WTC11 (cell line): ENCODE data around the gene BABAM2. TPM values are rescaled to one million over a fixed set of nuclear protein-coding genes. Genes with fewer than 3 reads are reported as not detected.
A peak's percentile ranks its signal among the peaks of the same experiment; 100 is the strongest.

Experiments
- ATAC-seq: fragments of 200-7000 bp; cut with Tn5 transposase; 2 replicates; pipeline ENCODE4 v1.10.0; 2021; ENCODE audit warnings: mild to moderate bottlenecking, moderate library complexity
- CTCF ChIA-PET: fragments of 300-600 bp; sonication (Branson Sonifier 250); formaldehyde crosslinking; loops from one replicate; lab custom pipeline; 2021; ENCODE audit warnings: antibody characterized with exemption; lab: Charles Lee
- POLR2A ChIA-PET: fragments of 350-600 bp; sonication (Branson Sonifier 250); formaldehyde crosslinking; loops from one replicate; lab custom pipeline; 2021; ENCODE audit warnings: antibody characterized with exemption; lab: Charles Lee
- DNase-seq: peaks from one replicate; pipeline ENCODE4 v3.0.0; 2021; ENCODE audit warnings: low spot score
- H3K27ac Mint-ChIP-seq: 2 replicates; pipeline ENCODE4 v1.8.0; 2021; ENCODE audit warnings: mixed read lengths
- H3K27me3 Mint-ChIP-seq: 2 replicates; pipeline ENCODE4 v1.8.0; 2021; ENCODE audit warnings: low read depth, mild to moderate bottlenecking, moderate library complexity, mixed read lengths
- H3K36me3 Mint-ChIP-seq: 2 replicates; pipeline ENCODE4 v1.8.0; 2021; ENCODE audit warnings: mixed read lengths
- H3K4me1 Mint-ChIP-seq: 2 replicates; pipeline ENCODE4 v1.8.0; 2022; ENCODE audit warnings: mixed read lengths
- H3K4me3 Mint-ChIP-seq: 2 replicates; pipeline ENCODE4 v1.8.0; 2021; ENCODE audit warnings: mild to moderate bottlenecking, moderate library complexity, mixed read lengths
- H3K9me3 Mint-ChIP-seq: 2 replicates; pipeline ENCODE4 v1.8.0; 2021; ENCODE audit warnings: mixed read lengths
- AFF4 ChIP-seq: sonication (generic); formaldehyde crosslinking; IDR thresholded peaks from 2 replicates; pipeline ENCODE4 v1.8.1; 2023; ENCODE audit warnings: mild to moderate bottlenecking, missing genetic modification reagents, borderline replicate concordance
- ATF1 ChIP-seq: sonication (generic); formaldehyde crosslinking; IDR thresholded peaks from 2 replicates; pipeline ENCODE4 v1.8.1; 2023; ENCODE audit warnings: mild to moderate bottlenecking, moderate library complexity, missing genetic modification reagents
- ATF3 ChIP-seq: sonication (generic); formaldehyde crosslinking; conservative IDR thresholded peaks from 2 replicates; pipeline ENCODE4 v1.8.1; 2022; ENCODE audit warnings: mild to moderate bottlenecking, missing genetic modification reagents
- CBFB ChIP-seq: sonication (generic); formaldehyde crosslinking; IDR thresholded peaks from 2 replicates; pipeline ENCODE4 v1.8.1; 2022; ENCODE audit warnings: mild to moderate bottlenecking, low read depth, missing genetic modification reagents
- CDX4 ChIP-seq: fragments of 250-450 bp; sonication (Bioruptor Pico); IDR thresholded peaks from 2 replicates; pipeline ENCODE4 v1.9.0; 2021; ENCODE audit warnings: moderate library complexity, mild to moderate bottlenecking, inconsistent platforms, borderline replicate concordance
- FOXP1 ChIP-seq: sonication (generic); formaldehyde crosslinking; IDR thresholded peaks from 2 replicates; pipeline ENCODE4 v1.8.0; 2022; ENCODE audit warnings: missing genetic modification reagents, mild to moderate bottlenecking, moderate library complexity, borderline replicate concordance
- NR3C1 ChIP-seq: sonication (generic); formaldehyde crosslinking; conservative IDR thresholded peaks from 2 replicates; pipeline ENCODE4 v1.8.1; 2023; ENCODE audit warnings: low read depth, mild to moderate bottlenecking, missing genetic modification reagents
- RELA ChIP-seq: sonication (generic); formaldehyde crosslinking; IDR thresholded peaks from 2 replicates; pipeline ENCODE4 v1.8.1; 2022; ENCODE audit warnings: missing genetic modification reagents, mild to moderate bottlenecking, borderline replicate concordance
- RORB ChIP-seq: fragments of 250-450 bp; sonication (Bioruptor Pico); IDR thresholded peaks from 2 replicates; pipeline ENCODE4 v1.9.0; 2021; ENCODE audit warnings: mild to moderate bottlenecking
- ZNF121 ChIP-seq: sonication (generic); formaldehyde crosslinking; IDR thresholded peaks from 2 replicates; pipeline ENCODE4 v1.8.0; 2023; ENCODE audit warnings: missing genetic modification reagents
- ZNF138 ChIP-seq: sonication (generic); formaldehyde crosslinking; conservative IDR thresholded peaks from 2 replicates; pipeline ENCODE4 v1.8.1; 2022; ENCODE audit warnings: mild to moderate bottlenecking, moderate library complexity, missing genetic modification reagents
- ZNF263 ChIP-seq: sonication (generic); formaldehyde crosslinking; IDR thresholded peaks from 2 replicates; pipeline ENCODE4 v1.8.1; 2022; ENCODE audit warnings: low read depth, mild to moderate bottlenecking, moderate library complexity, missing genetic modification reagents
- ZNF425 ChIP-seq: fragments of 250-450 bp; sonication (Bioruptor Pico); conservative IDR thresholded peaks from 2 replicates; pipeline ENCODE4 v1.9.0; 2021; ENCODE audit warnings: mild to moderate bottlenecking
- ZNF532 ChIP-seq: fragments of 250-450 bp; sonication (Bioruptor Pico); IDR thresholded peaks from 2 replicates; pipeline ENCODE4 v1.9.0; 2021; ENCODE audit warnings: mild to moderate bottlenecking, borderline replicate concordance
- ZNF671 ChIP-seq: fragments of 250-450 bp; sonication (Bioruptor Pico); IDR thresholded peaks from 2 replicates; pipeline ENCODE4 v1.8.0; 2021; ENCODE audit warnings: mild to moderate bottlenecking
- total RNA-seq: library from RNA; stranded (reverse); gene quantifications from 3 replicates; pipeline ENCODE4 v1.2.3, GENCODE V29; 2021

The BABAM2 gene
- total RNA-seq, 1 experiment from 2014 or later: 16.5 TPM

DNA sequence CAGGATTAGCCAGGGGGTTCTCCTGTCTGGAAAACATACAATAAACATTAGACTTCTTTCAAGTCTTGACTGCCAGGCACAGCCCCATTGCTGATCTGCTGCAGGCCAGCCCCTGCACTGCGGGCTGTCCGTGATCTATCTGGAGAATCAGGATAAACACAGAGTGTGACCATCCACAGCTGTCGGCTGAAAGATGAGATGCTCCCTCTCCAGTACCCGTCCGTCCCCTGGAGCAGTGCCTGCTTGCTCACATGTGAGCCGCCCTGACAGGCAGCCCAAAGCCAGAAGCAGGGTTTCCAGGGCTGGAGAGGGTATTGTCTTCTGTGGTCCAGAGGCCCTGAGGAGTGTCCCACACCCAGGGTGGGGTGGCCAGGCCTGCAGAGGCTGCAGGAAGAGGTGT is 456.1 kb downstream of the BABAM2 start (continued):
- TF ChIP-seq AFF4 (CRISPR knock-in tag) (no peak), ZNF425 (CRISPR knock-in tag) (no peak), FOXP1 (CRISPR knock-in tag) (no peak), CBFB (CRISPR knock-in tag) (no peak), RELA (CRISPR knock-in tag) (no peak)

DNA sequence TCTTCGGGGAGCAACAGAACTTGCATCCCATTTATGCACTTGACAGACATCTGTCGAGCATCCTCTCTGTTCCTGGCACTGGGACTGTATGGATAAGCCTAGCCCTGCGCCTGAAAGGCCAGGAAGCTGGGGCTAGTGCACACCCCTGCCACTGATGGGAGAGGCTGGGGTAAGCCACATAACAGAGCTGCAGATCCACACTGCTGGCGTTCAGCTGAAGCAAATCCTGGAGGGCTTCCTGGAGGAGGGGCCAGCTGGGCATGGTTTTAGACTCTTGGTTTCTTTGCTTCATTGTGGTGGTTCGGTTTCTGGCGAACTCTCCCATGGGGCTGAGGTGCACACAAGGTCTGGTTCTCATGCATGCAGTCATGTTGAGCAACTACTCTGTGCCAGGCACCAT is 456.7 kb downstream of the BABAM2 start:
- POLR2A ChIA-PET: no interaction called here
- no peaks in the 10 kb centered on the region for H3K27me3 Mint-ChIP-seq
- DNase-seq: no peak
- TF ChIP-seq ATF1 (CRISPR knock-in tag) (no peak), CDX4 (CRISPR knock-in tag) (no peak), ZNF263 (CRISPR knock-in tag) (no peak), NR3C1 (CRISPR knock-in tag) (no peak), ZNF671 (CRISPR knock-in tag) (no peak), ATF3 (CRISPR knock-in tag) (no peak), ZNF532 (CRISPR knock-in tag) (no peak), ZNF138 (CRISPR knock-in tag) (no peak), ZNF121 (CRISPR knock-in tag) (no peak), RORB (CRISPR knock-in tag) (no peak)
- TF ChIP-seq, all 79 proteins: peak for 0
- H3K4me1 Mint-ChIP-seq: peaks cover 19% of the 10 kb centered on the region
- H3K36me3 Mint-ChIP-seq: no peaks in the 10 kb centered on the region
- H3K27ac Mint-ChIP-seq: 0 out of 2 replicates have a peak overlapping the region, but pooled peaks have one; percentile 27
- ATAC-seq: no peak
- no peaks in the 10 kb centered on the region for H3K9me3 Mint-ChIP-seq
- no peak overlapping the region for H3K4me3 Mint-ChIP-seq
- CTCF ChIA-PET: no interaction called here
